ENCODE data around the gene ZNF277.
A peak's percentile ranks its signal among the peaks of the same experiment; 100 is the strongest.
"Not testable (repeated sequence)": the region's sequence is repeated elsewhere in the genome, so short reads cannot be mapped to it uniquely, and the experiment has no call there.

ZNF277 gene

DNA sequence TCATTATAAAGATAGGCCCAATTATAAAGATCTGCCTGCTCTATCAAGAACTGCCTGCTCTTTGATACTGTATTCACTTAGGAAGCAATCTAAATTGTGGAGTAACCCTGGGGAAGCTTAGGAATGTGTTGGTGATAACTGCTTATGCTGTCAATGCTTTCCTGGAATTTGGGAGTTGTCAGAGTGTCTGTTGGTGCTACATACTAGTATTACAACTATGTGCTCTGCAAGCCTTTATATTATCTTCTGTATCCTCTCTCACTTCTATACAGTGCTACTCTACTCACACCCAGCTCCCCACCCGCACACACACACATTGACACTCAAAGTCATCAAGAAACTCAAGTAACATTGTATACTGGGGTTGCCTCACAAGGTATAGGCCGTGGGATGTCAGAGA, 6.1 kb downstream of the ZNF277 start:
- DNase-seq = no peak

GRCh38 chr7:112213735-112214134, 7.2 kb downstream of the ZNF277 start:
- no peak for DNase-seq

DNA sequence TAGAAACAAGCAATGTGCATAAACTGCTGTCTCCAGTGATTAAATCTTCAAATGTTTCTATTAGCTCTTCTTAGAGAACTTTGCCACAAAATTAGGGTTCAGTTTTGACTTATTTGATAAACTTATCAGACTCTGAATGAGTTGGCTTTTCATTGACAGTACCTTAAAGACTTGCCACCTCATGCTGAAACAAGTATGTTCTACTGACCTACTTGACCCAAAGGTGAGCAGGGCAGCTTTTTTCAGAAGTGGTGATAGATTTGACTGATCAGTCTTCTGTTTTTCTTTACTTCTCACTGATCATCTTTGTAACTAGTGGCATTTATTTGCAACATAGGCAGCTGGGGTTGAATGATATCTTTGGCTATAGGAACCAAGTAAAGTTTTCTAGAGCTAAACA, 7.8 kb downstream of the ZNF277 start:
- no peak for DNase-seq

DNA sequence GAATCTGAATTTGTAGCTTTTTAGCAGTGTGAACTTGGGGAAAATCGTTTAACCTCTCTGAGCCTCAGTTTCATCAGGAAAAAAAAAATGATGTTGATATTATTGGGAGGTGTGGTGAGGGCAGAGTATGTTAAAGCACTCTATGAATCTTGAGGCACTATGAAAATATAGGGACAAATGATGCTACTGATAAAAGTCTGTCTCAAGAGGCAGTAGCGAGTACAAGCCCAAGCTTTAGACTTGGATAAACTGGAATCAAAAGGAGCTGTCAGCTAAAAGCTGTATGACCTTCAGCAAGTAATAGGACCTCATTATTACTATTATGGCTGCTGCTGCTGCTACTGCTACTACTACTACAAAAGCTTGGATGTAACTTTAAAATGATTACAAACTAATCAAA, 8.4 kb downstream of the ZNF277 start:
- peak; percentile 31 for DNase-seq

GRCh38 chr7:112215787-112216186, 9.3 kb downstream of the ZNF277 start:
- no peak for DNase-seq

DNA sequence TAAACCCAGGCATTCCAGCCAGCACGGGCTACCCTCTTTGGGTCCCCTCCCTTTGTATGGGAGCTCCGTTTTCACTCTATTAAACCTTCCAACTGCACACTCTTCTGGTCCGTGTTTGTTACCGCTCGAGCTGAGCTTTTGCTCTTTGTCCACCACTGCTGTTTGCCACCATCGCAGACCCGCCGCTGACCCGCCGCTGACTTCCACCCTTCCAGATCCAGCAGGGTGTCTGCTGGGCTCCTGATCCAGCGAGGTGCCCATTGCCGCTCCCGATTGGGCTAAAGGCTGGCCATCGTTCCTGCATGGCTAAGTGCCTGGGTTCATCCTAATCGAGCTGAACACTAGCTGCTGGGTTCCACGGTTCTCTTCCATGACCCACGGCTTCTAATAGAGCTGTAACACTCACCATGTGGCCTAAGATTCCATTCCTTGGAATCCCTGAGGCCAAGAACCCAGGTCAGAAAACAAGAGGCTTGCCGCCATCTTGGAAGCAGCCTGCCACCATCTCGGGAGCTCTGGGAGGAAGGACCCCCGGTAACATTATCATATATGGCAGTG, 14.5 kb downstream of the ZNF277 start:
- DNase-seq = no peak

DNA sequence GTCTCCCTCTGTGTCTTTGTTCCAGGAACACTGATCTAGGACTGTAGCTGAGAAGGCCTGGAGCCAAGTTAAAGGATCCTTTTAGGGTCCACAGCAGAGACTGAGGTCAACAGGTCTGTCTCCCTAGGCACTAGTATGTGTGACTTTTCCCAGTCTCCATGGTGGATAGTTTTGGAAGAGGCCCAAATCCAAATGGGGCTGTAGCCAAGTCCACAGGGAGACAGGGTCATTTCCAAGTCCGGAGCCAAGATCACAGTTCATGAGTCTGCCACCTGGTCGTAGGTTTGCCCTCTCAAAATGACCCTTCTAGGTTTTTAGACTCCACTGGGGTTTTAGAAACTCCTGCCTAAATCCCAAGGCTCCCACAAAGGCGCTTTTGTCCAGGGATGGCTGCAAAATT, 16.8 kb downstream of the ZNF277 start:
- DNase-seq = no peak

DNA sequence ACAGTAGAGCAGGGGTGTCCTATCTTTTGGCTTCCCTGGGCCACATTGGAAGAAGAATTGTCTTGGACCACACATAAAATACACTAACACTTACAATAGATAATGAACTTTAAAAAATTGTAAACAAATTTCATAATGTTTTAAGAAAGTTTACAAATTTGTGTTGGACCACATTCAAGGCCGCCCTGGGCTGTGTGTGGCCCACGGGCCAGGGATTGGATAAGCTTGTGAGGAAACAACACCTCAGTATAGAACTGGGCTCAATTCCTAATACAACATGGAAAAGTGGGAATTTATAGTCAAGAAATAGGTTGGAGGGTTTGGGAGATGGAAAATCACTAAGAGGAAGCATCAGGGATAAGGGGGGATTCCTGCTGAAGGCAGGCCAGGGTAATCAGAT, 17.7 kb downstream of the ZNF277 start:
- DNase-seq = no peak

DNA sequence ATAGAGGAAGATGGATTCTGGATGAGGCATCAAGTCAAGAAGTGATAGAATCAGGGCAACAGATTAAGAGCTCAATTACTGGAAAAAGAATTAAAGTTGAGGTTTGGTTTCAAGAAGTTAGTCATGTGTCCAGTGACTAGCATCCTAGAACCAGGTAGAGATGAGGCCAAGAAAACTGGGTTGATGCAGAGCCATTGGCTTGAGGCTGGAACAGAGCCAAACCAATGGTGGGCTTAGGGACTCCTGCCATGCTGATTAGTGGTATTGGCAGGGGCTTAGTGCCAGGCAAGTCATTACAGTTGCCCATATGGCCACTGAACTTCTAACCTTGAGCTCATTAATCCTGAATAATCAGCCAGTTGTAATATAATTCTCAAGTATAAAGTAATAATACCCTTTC, 18.5 kb downstream of the ZNF277 start:
- DNase-seq = peak; percentile 93

DNA sequence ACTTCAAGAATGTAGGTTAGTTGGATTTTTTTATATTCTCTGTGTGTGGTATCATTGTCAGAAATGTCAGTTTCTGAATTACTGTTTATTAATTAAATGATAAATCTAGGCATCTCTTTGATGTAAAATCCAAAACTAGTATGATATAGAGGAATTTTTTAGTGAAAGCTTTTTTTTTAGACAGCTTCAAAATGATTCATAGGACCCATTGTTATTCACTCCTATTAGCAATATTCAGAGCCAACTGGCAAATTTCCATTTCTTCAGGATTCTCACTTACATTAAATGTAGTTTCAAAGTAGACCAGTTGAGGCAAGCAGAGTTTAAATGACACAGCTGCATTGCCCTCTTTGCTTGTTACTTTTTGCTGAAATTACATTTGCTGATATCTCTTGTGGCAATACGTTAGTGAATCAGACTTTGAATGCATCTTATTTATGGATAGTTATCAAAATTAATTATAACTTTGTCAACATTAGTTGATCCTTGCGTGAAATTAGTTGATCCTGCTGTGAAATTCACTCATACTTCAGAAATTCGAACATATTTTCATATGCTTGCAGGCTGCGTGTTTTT, 20.3 kb downstream of the ZNF277 start:
- no peak for DNase-seq

DNA sequence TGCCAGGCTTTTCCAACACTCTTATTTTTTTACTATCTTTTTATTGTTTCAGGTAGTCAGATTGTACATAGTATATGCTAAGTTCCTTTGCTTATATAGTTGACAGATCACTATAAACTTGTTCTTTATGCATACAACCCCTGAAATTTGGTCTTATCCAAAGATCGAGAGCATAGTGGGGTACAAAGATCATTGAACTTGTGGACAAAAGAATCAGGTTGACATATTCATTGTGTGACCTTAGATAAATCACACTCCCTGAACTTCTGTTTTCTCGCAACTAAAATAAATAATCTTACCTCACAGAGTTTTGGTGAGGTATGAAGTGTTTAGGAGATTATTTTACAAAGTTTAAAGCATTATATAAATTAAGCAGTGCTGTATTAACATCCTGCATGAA, 22.1 kb downstream of the ZNF277 start:
- DNase-seq = no peak

DNA sequence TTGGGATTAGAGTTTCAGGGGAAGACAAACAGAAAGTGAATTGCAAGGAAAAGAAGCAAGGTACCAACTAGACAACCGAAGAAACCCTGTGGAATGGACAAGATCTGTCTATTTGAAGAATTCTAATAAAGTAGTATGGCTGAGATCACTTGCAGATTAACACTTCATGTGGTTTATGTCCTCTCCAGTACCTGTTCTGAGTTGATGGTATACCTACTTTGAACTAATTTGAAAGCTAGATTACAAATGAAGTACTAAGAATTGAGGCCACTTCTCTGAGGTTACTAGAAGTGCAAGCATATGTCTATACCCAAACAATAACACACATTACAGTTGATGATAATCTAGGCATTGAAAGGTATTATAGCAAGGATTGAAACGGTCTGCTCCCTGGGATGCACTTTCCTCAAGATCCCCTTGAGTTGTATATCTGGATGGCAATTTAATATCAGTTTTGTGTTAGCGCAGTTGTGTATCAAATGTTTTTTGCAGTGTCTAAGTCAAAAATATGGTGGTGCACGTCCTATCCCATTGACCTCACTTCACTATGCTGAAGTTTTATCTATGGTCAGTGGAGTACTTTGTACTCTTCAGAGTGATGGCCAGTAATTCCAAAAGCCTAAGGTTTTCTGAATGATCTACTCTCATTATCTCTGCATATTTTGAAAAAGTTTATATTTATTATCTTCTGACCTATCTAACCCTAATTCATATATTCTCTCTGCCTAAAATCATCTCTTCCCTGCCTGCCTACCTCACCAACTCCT, 25.9 kb downstream of the ZNF277 start:
- no peak for DNase-seq

- DNase-seq = no peak
Measured at GRCh38 chr7:112233048-112233697, 26.7 kb downstream of the ZNF277 start.

DNA sequence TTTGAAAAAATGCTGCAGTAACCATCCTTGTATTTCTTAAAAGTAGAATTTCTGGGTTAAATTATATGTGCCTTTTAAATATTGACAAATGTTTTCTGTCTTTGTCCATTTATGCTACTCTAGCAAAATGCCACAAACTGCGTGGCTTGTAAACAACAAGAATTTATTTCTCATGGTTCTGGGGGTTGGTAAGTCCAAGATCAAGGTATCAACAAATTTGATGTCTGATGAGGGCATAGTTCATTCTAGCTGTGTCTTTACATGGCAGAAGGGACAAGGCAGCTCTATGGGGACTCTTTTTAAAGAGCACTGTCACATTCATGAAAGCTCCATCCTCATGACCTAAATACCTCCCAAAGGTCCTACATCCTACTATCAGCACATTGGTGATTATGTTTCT, 27.7 kb downstream of the ZNF277 start:
- DNase-seq = no peak

DNA sequence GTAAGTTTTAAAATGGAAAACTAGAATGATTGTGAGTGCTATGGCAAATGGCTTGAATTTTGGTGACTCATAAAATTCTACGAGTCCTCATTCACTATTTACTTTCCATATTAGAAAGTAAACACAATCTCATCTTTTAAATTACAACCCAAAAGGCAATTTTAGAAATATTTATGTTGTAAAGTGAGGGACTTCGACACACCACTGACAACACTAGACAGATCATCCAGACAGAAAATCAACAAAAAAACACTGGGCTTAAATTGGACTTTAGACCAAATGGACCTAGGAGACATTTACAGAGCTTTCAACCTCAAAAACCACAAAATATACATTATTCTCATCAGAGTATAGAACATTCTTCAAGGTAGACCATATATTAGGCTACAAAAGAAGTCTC, 30.1 kb downstream of the ZNF277 start:
- DNase-seq = no peak

- DNase-seq = peak; percentile 55
Measured at GRCh38 chr7:112238330-112238729, 31.8 kb downstream of the ZNF277 start.

GRCh38 chr7:112238852-112239610, 32.5 kb downstream of the ZNF277 start:
- DNase-seq = peak; percentile 16

DNA sequence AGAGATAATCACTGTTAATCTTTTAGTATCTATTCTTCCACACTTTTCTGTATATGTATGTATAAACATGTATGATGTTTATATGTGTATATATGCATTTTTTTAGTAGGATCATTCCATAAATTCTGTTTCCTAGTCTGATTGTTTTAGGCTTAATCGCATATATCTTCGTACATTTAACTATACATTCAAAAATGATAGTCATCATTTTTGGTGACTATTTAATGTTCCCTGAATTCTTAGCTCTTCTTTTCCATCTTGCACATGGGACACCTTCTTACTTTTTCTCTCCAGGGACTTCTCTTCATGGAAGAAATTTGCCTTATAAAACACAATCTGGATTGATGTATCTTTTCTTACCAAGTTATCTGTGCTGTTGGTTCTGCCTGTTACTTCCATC, 42.1 kb downstream of the ZNF277 start:
- DNase-seq = no peak

- not testable (repeated sequence) for DNase-seq
Measured at GRCh38 chr7:112249967-112250366, 43.5 kb downstream of the ZNF277 start.

- no peak for DNase-seq
Measured at GRCh38 chr7:112252141-112252540, 45.6 kb downstream of the ZNF277 start.

DNA sequence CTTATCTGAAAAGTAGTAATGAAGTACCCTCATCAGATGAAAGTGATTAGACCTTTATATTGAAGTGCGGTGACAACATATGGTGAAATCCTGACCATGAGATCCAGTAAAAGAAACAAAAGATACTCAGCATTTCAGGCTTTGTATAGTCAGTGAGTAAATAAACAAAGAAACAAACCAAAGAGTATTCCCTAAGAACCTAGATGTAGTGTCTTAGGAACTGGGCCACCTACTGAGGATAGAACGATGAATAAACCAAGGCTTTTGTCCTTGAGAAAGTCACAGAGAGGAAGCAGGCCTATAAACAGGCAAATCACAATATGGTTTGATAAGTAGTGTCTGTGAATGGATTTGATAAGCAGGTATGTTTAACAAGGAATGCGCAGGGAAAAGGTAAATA, 46.2 kb downstream of the ZNF277 start:
- DNase-seq = no peak

- peak; percentile 29 for DNase-seq
Measured at GRCh38 chr7:112254156-112254555, 47.7 kb downstream of the ZNF277 start.

GRCh38 chr7:112254709-112255387, 48.4 kb downstream of the ZNF277 start:
- no peak for DNase-seq

All from NCI-H69 (cell line).